GM12892 (cell line): Measurements from ENCODE around the gene CEP128.

Experiments
- POLR2A ChIP-seq: IDR thresholded peaks from 2 replicates; pipeline ENCODE4 v1.6.1; 2011; ENCODE audit warnings: low read depth, low read length, control low read depth
- POLR2AphosphoS5 ChIP-seq: IDR thresholded peaks from 2 replicates; pipeline ENCODE4 v1.6.1; 2011; ENCODE audit warnings: low read depth, low read length, control low read depth
- TAF1 ChIP-seq: IDR thresholded peaks from 2 replicates; pipeline ENCODE4 v1.6.1; 2011; ENCODE audit warnings: low read depth, mild to moderate bottlenecking, control low read depth, low read length, borderline replicate concordance

GRCh38 chr14:80784820-80785219, 156.7 kb downstream of the CEP128 start:
- TF ChIP-seq POLR2A (no peak), POLR2AphosphoS5 (no peak), TAF1 (no peak)
